GM18498 (cell line): ENCODE measurements around the gene EPHB6.

ENCODE experiments used
- ATAC-seq: cut with Tn5 transposase; IDR thresholded peaks from one replicate; pipeline ENCODE4 v1.9.1; 2021; ENCODE audit warnings: mild to moderate bottlenecking, moderate library complexity; ENCODE audit not compliant: unreplicated experiment

EPHB6 gene

GRCh38 chr7:142876236-142876960 is 21.5 kb downstream of the EPHB6 start:
- ATAC-seq, result no peak

- no peak for ATAC-seq
Measured at GRCh38 chr7:142876991-142877910, 22.4 kb downstream of the EPHB6 start.

- ATAC-seq, result no peak
Measured at GRCh38 chr7:142878315-142878714, 23.4 kb downstream of the EPHB6 start.

- ATAC-seq, result no peak
Measured at GRCh38 chr7:142879060-142879459, 24.2 kb downstream of the EPHB6 start.

- peak; percentile 72 for ATAC-seq
Measured at GRCh38 chr7:142880876-142881505, 26.1 kb downstream of the EPHB6 start.

GRCh38 chr7:142881586-142882337 is 26.9 kb downstream of the EPHB6 start:
- ATAC-seq, result no peak

GRCh38 chr7:142882338-142882678 is 27.4 kb downstream of the EPHB6 start:
- no peak for ATAC-seq

GRCh38 chr7:142883145-142883544 is 28.3 kb downstream of the EPHB6 start:
- no peak for ATAC-seq

GRCh38 chr7:142883571-142884285 is 28.9 kb downstream of the EPHB6 start:
- no peak for ATAC-seq

- ATAC-seq, result no peak
Measured at GRCh38 chr7:142884286-142884640, 29.4 kb downstream of the EPHB6 start.

GRCh38 chr7:142885311-142886230 is 30.7 kb downstream of the EPHB6 start, which contains the start of gene TRPV6:
TRPV6 (minus strand) TSS chr7:142885745.
- no peak for ATAC-seq

GRCh38 chr7:142886866-142887265 is 32.0 kb downstream of the EPHB6 start:
- ATAC-seq, result no peak

- no peak for ATAC-seq
Measured at GRCh38 chr7:142887282-142888015, 32.6 kb downstream of the EPHB6 start.

- no peak for ATAC-seq
Measured at GRCh38 chr7:142889816-142890215, 34.9 kb downstream of the EPHB6 start.

GRCh38 chr7:142890874-142891485 is 36.1 kb downstream of the EPHB6 start:
- ATAC-seq, result no peak

GRCh38 chr7:142891490-142892082 is 36.7 kb downstream of the EPHB6 start:
- ATAC-seq, result no peak

GRCh38 chr7:142892951-142893350 is 38.1 kb downstream of the EPHB6 start:
- no peak for ATAC-seq
